ENCODE measurements around the gene PCIF1.

Gene PCIF1

DNA sequence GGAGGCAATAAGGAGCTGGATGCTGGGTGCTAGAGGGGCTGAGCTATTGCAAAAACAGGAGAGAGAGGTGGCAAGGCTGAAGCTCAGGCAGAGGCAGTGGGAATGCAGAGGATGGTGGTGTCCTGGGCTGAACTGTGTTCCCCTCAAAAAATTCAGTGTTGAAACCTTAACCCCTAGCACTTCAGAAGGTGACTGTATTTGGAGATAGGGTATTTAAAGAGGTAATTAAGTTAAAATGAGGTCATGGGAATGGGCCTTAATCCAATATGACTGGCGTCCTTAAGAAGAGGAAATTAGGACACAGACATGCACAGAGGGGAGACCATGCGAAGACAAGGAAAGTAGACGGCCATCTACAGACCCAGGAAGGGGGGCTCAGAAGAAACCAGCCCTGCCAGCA lies 62.7 kb downstream of the PCIF1 start:
- no peak for FAIRE-seq
